H9 (cell line): Measurements from ENCODE around the gene ATG7. TPM values are rescaled to one million over a fixed set of nuclear protein-coding genes. Genes with fewer than 3 reads are reported as not detected.

ENCODE experiments used
- DNase-seq: peaks from one replicate; pipeline ENCODE4 v3.0.0-alpha.2; 2017
- H2AFZ ChIP-seq: one replicate; pipeline ENCODE4 v1.6.1; 2013; ENCODE audit warnings: mild to moderate bottlenecking, low read length, control low read depth, moderate library complexity
- H2AK5ac ChIP-seq: 2 replicates; pipeline ENCODE4 v1.6.1; 2013; ENCODE audit warnings: low read length, control low read depth, mixed read lengths; ENCODE audit not compliant: insufficient read length
- H2BK120ac ChIP-seq: one replicate; pipeline ENCODE4 v1.6.1; 2013; ENCODE audit warnings: low read depth, mild to moderate bottlenecking, low read length, control low read depth, inconsistent platforms; ENCODE audit not compliant: poor library complexity, severe bottlenecking
- H2BK12ac ChIP-seq: 2 replicates; pipeline ENCODE4 v1.6.1; 2013; ENCODE audit warnings: low read length, control low read depth, mixed read lengths, low read depth; ENCODE audit not compliant: insufficient read length
- H2BK15ac ChIP-seq: 2 replicates; pipeline ENCODE4 v1.6.1; 2013; ENCODE audit warnings: low read depth, low read length, control low read depth
- H2BK20ac ChIP-seq: one replicate; pipeline ENCODE4 v1.6.1; 2013; ENCODE audit warnings: low read depth, mild to moderate bottlenecking, low read length, control low read depth, inconsistent platforms; ENCODE audit not compliant: poor library complexity, severe bottlenecking
- H2BK5ac ChIP-seq: 2 replicates; pipeline ENCODE4 v1.6.1; 2013; ENCODE audit warnings: low read length, control low read depth, mixed read lengths; ENCODE audit not compliant: insufficient read length
- H3K14ac ChIP-seq: 2 replicates; pipeline ENCODE4 v1.6.1; 2013; ENCODE audit warnings: low read length, control low read depth; ENCODE audit not compliant: insufficient read depth
- H3K18ac ChIP-seq: 2 replicates; pipeline ENCODE4 v1.6.1; 2013; ENCODE audit warnings: low read depth, mild to moderate bottlenecking, mixed read lengths, low read length, control low read depth; ENCODE audit not compliant: insufficient read length
- H3K23ac ChIP-seq: 2 replicates; pipeline ENCODE4 v1.6.1; 2013; ENCODE audit warnings: low read length, control low read depth, mixed read lengths, low read depth; ENCODE audit not compliant: insufficient read length
- H3K23me2 ChIP-seq: 2 replicates; pipeline ENCODE4 v1.6.1; 2013; ENCODE audit warnings: low read depth, mild to moderate bottlenecking, mixed read lengths, low read length, control low read depth; ENCODE audit not compliant: insufficient read length, poor library complexity, severe bottlenecking
- H3K27ac ChIP-seq: 2 replicates; pipeline ENCODE4 v1.5.1; 2013; ENCODE audit warnings: low read length, control low read depth, mixed read lengths, low read depth; ENCODE audit not compliant: insufficient read length
- H3K27me3 ChIP-seq: 2 replicates; pipeline ENCODE4 v1.6.1; 2013; ENCODE audit warnings: low read length, control low read depth, inconsistent platforms; ENCODE audit not compliant: insufficient read depth
- H3K4ac ChIP-seq: 2 replicates; pipeline ENCODE4 v1.6.1; 2013; ENCODE audit warnings: low read depth, mild to moderate bottlenecking, control low read depth, inconsistent platforms, low read length, moderate library complexity
- H3K4me1 ChIP-seq: 2 replicates; pipeline ENCODE4 v1.6.1; 2013; ENCODE audit warnings: low read length, control low read depth, inconsistent platforms; ENCODE audit not compliant: insufficient read depth
- H3K4me2 ChIP-seq: 2 replicates; pipeline ENCODE4 v1.6.1; 2013; ENCODE audit warnings: low read length, control low read depth, mixed read lengths; ENCODE audit not compliant: insufficient read length, insufficient read depth
- H3K56ac ChIP-seq: 2 replicates; pipeline ENCODE4 v1.6.1; 2013; ENCODE audit warnings: low read depth, mild to moderate bottlenecking, mixed read lengths, low read length, control low read depth; ENCODE audit not compliant: insufficient read length
- H3K79me1 ChIP-seq: 2 replicates; pipeline ENCODE4 v1.6.1; 2013; ENCODE audit warnings: low read depth, mild to moderate bottlenecking, moderate library complexity, low read length, control low read depth, inconsistent platforms; ENCODE audit not compliant: insufficient read depth, poor library complexity, severe bottlenecking
- H3K79me2 ChIP-seq: 2 replicates; pipeline ENCODE4 v1.6.1; 2013; ENCODE audit warnings: low read length, control low read depth, inconsistent platforms; ENCODE audit not compliant: insufficient read depth
- H3K9ac ChIP-seq: 2 replicates; pipeline ENCODE4 v1.6.1; 2013; ENCODE audit warnings: low read length, control low read depth, mixed read lengths; ENCODE audit not compliant: insufficient read length; ENCODE audit errors: extremely low read depth
- H3K9me3 ChIP-seq: one replicate; pipeline ENCODE4 v1.6.1; 2013; ENCODE audit warnings: low read depth, low read length, inconsistent platforms; ENCODE audit not compliant: control insufficient read depth
- H3T11ph ChIP-seq: one replicate; pipeline ENCODE4 v1.6.1; 2013; ENCODE audit warnings: mild to moderate bottlenecking, low read length, control low read depth, inconsistent platforms
- H4K20me1 ChIP-seq: one replicate; pipeline ENCODE4 v1.6.1; 2013; ENCODE audit not compliant: control insufficient read depth, insufficient read length, insufficient read depth
- H4K5ac ChIP-seq: 2 replicates; pipeline ENCODE4 v1.6.1; 2013; ENCODE audit warnings: low read depth, mild to moderate bottlenecking, mixed read lengths, low read length, control low read depth; ENCODE audit not compliant: insufficient read length
- H4K8ac ChIP-seq: replicated peaks from 2 replicates; pipeline ENCODE4 v1.6.1; 2013; ENCODE audit warnings: low read length, control low read depth, mixed read lengths, low read depth; ENCODE audit not compliant: insufficient read length
- H4K91ac ChIP-seq: 2 replicates; pipeline ENCODE4 v1.6.1; 2013; ENCODE audit warnings: low read depth, mild to moderate bottlenecking, moderate library complexity, mixed read lengths, low read length, control low read depth; ENCODE audit not compliant: insufficient read length
- H3K27ac Mint-ChIP-seq, 3 experiments: 2 replicates in 2 of 3; 3 replicates in 1 of 3; pipeline ENCODE4 v1.8.0; 2020 to 2021; ENCODE audit warnings: mixed read lengths in 3 of 3, mild to moderate bottlenecking in 1 of 3, moderate library complexity in 1 of 3
- H3K27me3 Mint-ChIP-seq: 2 replicates; pipeline ENCODE4 v1.8.0; 2021; ENCODE audit warnings: low read depth, mild to moderate bottlenecking, moderate library complexity, mixed read lengths
- H3K36me3 Mint-ChIP-seq, 3 experiments: 2 replicates in 2 of 3; 3 replicates in 1 of 3; pipeline ENCODE4 v1.8.0; 2020 to 2021; ENCODE audit warnings: low read depth in 3 of 3, mixed read lengths in 3 of 3; ENCODE audit not compliant: insufficient read depth in 1 of 3
- H3K4me1 Mint-ChIP-seq, 2 experiments: 2 replicates each; pipeline ENCODE4 v1.8.0; 2020; ENCODE audit warnings: mixed read lengths in 2 of 2
- H3K4me3 Mint-ChIP-seq, 2 experiments: 2 replicates in 1 of 2; 3 replicates in 1 of 2; pipeline ENCODE4 v1.8.0; 2020 to 2021; ENCODE audit warnings: mild to moderate bottlenecking in 2 of 2, mixed read lengths in 2 of 2, moderate library complexity in 1 of 2
- H3K9me3 Mint-ChIP-seq, 2 experiments: 2 replicates in 1 of 2; 3 replicates in 1 of 2; pipeline ENCODE4 v1.8.0; 2020; ENCODE audit warnings: mild to moderate bottlenecking in 2 of 2, mixed read lengths in 2 of 2, moderate library complexity in 1 of 2
- WGBS: extraction: QIAGEN DNeasy Blood & Tissue Kit; methylation state at CpG from one replicate; pipeline ENCODE4 v1.1.7; 2013; ENCODE audit warnings: missing lambda C conversion rate, low lambda C conversion rate, mixed read lengths; ENCODE audit not compliant: insufficient read length; ENCODE audit errors: extremely low coverage; 5-methylcytosine and 5-hydroxymethylcytosine counted together
- total RNA-seq: library from RNA; stranded (reverse); gene quantifications from 2 replicates; pipeline ENCODE4 v1.2.1, GENCODE V29; 2021
- TF ChIP-seq, protein P1 (sequence below): fragments of 200-600 bp; sonication (generic); conservative IDR thresholded peaks from 3 replicates; pipeline ENCODE4 v1.8.0; 2021; ENCODE audit warnings: antibody characterized with exemption, mild to moderate bottlenecking

Gene ATG7
- total RNA-seq, 1 experiment from 2014 or later: 17.9 TPM

DNA sequence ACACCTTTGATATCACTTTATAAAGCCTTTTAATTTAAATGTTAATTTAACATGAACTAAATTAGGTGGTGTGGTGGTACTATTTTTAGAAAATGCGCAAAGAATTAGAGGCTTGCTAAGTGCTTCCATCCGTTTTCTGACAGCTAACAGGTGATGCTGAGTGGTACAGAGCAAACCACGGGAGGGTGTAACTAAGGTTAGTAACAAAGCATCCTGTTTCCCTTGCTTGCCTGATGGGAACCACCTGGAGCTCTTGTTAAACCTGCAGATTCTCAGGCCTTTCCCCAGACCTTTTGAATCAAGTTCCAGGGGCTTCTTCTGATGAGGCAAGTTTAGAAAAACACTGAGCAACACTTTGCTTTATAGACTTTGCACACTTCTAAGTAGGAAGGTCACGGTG lies 101.0 kb downstream of the ATG7 start:
- Histone ChIP-seq H2AFZ (no peak overlapping the region), H2BK12ac (no peak overlapping the region), H3K56ac (no peak overlapping the region), H3K18ac (no peak overlapping the region), H4K20me1 (no peaks in the 10 kb centered on the region), H2BK20ac (no peak overlapping the region), H3T11ph (no peak overlapping the region), H4K8ac (no peak overlapping the region), H2BK120ac (no peak overlapping the region), H3K23ac (no peak overlapping the region), H3K4ac (no peak overlapping the region), H2BK5ac (no peak overlapping the region), H3K27me3 (no peaks in the 10 kb centered on the region), H4K91ac (no peak overlapping the region), H2BK15ac (no peak overlapping the region), H3K79me1 (no peaks in the 10 kb centered on the region), H4K5ac (no peak overlapping the region), H3K79me2 (no peaks in the 10 kb centered on the region), H3K4me2 (no peak overlapping the region), H3K14ac (no peak overlapping the region), H3K9ac (no peak overlapping the region), H3K23me2 (no peaks in the 10 kb centered on the region), H2AK5ac (no peak overlapping the region), H3K27ac (no peak overlapping the region), H3K9me3 (no peaks in the 10 kb centered on the region), H3K4me1 (no peaks in the 10 kb centered on the region)
- peaks cover 0 to 6% of the 10 kb centered on the region in 2 experiments; a peak in 1 of 4 replicates for H3K4me1 Mint-ChIP-seq
- TF ChIP-seq, protein P1, sequence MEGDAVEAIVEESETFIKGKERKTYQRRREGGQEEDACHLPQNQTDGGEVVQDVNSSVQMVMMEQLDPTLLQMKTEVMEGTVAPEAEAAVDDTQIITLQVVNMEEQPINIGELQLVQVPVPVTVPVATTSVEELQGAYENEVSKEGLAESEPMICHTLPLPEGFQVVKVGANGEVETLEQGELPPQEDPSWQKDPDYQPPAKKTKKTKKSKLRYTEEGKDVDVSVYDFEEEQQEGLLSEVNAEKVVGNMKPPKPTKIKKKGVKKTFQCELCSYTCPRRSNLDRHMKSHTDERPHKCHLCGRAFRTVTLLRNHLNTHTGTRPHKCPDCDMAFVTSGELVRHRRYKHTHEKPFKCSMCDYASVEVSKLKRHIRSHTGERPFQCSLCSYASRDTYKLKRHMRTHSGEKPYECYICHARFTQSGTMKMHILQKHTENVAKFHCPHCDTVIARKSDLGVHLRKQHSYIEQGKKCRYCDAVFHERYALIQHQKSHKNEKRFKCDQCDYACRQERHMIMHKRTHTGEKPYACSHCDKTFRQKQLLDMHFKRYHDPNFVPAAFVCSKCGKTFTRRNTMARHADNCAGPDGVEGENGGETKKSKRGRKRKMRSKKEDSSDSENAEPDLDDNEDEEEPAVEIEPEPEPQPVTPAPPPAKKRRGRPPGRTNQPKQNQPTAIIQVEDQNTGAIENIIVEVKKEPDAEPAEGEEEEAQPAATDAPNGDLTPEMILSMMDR: no peak
- no peak overlapping the region for H3K4me3 Mint-ChIP-seq
- no peaks in the 10 kb centered on the region; a peak in 1 of 7 replicates for H3K36me3 Mint-ChIP-seq
- H3K27me3 Mint-ChIP-seq: no peaks in the 10 kb centered on the region
- DNase-seq: no peak
- H3K27ac Mint-ChIP-seq: no peak overlapping the region
- no peaks in the 10 kb centered on the region for H3K9me3 Mint-ChIP-seq
- WGBS: no CpG with 5 or more reads among the region's 4 CpGs
